K562 (cell line): ENCODE results near the gene ADK. TPM values are rescaled to one million over a fixed set of nuclear protein-coding genes. Genes with fewer than 3 reads are reported as not detected.

ENCODE experiments used
- CBX2 ChIP-seq: fragments of 200-600 bp; sonication (generic); IDR thresholded peaks from one replicate; pipeline ENCODE4 v1.6.1; 2012; ENCODE audit warnings: mild to moderate bottlenecking, low read length, inconsistent platforms; ENCODE audit not compliant: insufficient read depth, poor library complexity, severe bottlenecking
- CBX8 ChIP-seq: fragments of 200-600 bp; sonication (generic); IDR thresholded peaks from 2 replicates; pipeline ENCODE4 v1.6.1; 2012; ENCODE audit warnings: borderline replicate concordance, mixed run types, low read depth, mild to moderate bottlenecking, moderate library complexity, mixed read lengths, low read length, control low read depth, inconsistent platforms; ENCODE audit not compliant: poor library complexity, severe bottlenecking; ENCODE audit errors: extremely low read depth
- FOXK2 ChIP-seq, 2 experiments: fragments of 450-650 bp; IDR thresholded peaks in 1 of 2; conservative IDR thresholded peaks in 1 of 2; 2 replicates each; pipeline ENCODE4 v1.6.1; 2016; ENCODE audit warnings: low read depth in 2 of 2, mild to moderate bottlenecking in 1 of 2
- MYNN ChIP-seq, 2 experiments: sonication (generic); formaldehyde crosslinking in 1 of 2; IDR thresholded peaks; 2 replicates each; pipeline versions ENCODE4 v1.5.0 to v1.6.1; 2016 to 2020; ENCODE audit warnings: antibody characterized with exemption in 1 of 2, missing genetic modification reagents in 1 of 2
- NCOA6 ChIP-seq: fragments of 450-650 bp; IDR thresholded peaks from 2 replicates; pipeline ENCODE4 v1.6.1; 2017; ENCODE audit warnings: mild to moderate bottlenecking
- NFIC ChIP-seq: fragments of 450-650 bp; IDR thresholded peaks from 2 replicates; pipeline ENCODE4 v1.6.1; 2017; ENCODE audit warnings: mild to moderate bottlenecking, inconsistent platforms
- NFXL1 ChIP-seq: fragments of 450-650 bp; formaldehyde crosslinking; IDR thresholded peaks from 2 replicates; pipeline ENCODE4 v1.4.0; 2021; ENCODE audit warnings: mild to moderate bottlenecking
- PTRF ChIP-seq: fragments of 450-650 bp; IDR thresholded peaks from 2 replicates; pipeline ENCODE4 v1.6.1; 2016; ENCODE audit warnings: mild to moderate bottlenecking, missing genetic modification characterization, missing compliant biosample characterization
- PTTG1 ChIP-seq: fragments of 450-650 bp; IDR thresholded peaks from 2 replicates; pipeline ENCODE4 v1.6.1; 2016; ENCODE audit warnings: low read depth, mild to moderate bottlenecking, missing genetic modification characterization, missing compliant biosample characterization
- PYGO2 ChIP-seq: fragments of 450-650 bp; IDR thresholded peaks from 2 replicates; pipeline ENCODE4 v1.6.1; 2016; ENCODE audit warnings: mild to moderate bottlenecking, missing genetic modification characterization, moderate library complexity, missing compliant biosample characterization
- SLC30A9 ChIP-seq: fragments of 250-450 bp; sonication (Bioruptor Pico); IDR thresholded peaks from 2 replicates; pipeline ENCODE4 v1.8.0; 2022; ENCODE audit warnings: mild to moderate bottlenecking, moderate library complexity
- SMAD4 ChIP-seq: fragments of 250-450 bp; sonication (Bioruptor Pico); conservative IDR thresholded peaks from 2 replicates; pipeline ENCODE4 v1.8.0; 2021; ENCODE audit warnings: inconsistent platforms, mild to moderate bottlenecking, moderate library complexity
- SREBF2 ChIP-seq: sonication (generic); formaldehyde crosslinking; IDR thresholded peaks from 2 replicates; pipeline ENCODE4 v1.4.0; 2020; ENCODE audit warnings: mild to moderate bottlenecking, missing genetic modification reagents
- TBP ChIP-seq: optimal IDR thresholded peaks from 2 replicates; pipeline ENCODE3; 2011; ENCODE audit warnings: low read depth, low read length, improper control_type of control experiment
- ZBED1 ChIP-seq: IDR thresholded peaks from 2 replicates; pipeline ENCODE4 v1.6.1; 2014
- ZFP1 ChIP-seq: fragments of 450-650 bp; formaldehyde crosslinking; IDR thresholded peaks from 2 replicates; pipeline ENCODE4 v1.4.0; 2020; ENCODE audit warnings: mild to moderate bottlenecking, mixed read lengths
- ZNF699 ChIP-seq: fragments of 250-450 bp; sonication (Bioruptor Pico); IDR thresholded peaks from 2 replicates; pipeline ENCODE4 v1.8.0; 2021; ENCODE audit warnings: mild to moderate bottlenecking, moderate library complexity; ENCODE audit not compliant: insufficient replicate concordance
- ZNF785 ChIP-seq: fragments of 250-450 bp; sonication (Bioruptor Pico); IDR thresholded peaks from 2 replicates; pipeline ENCODE4 v1.4.0; 2020; ENCODE audit warnings: mild to moderate bottlenecking
- ZNF830 ChIP-seq: fragments of 250-450 bp; sonication (Bioruptor Pico); IDR thresholded peaks from 2 replicates; pipeline ENCODE4 v1.5.0; 2021; ENCODE audit warnings: mild to moderate bottlenecking
- polyA plus RNA-seq, 8 experiments: library from polyadenylated mRNA; depleted of rRNA in 4 of 8; stranded (reverse) in 5 of 8; unstranded in 3 of 8; fragments of >200 nt; fragmentation: Nextera tagmentation in 2 of 8; fragmentation: Illumina TruSeq in 1 of 8; extraction: Ambion mirVana in 2 of 8; extraction: Trizol in 1 of 8; gene quantifications; 2 replicates each; pipeline versions ENCODE4 v1.2.1 to v1.2.3, GENCODE V29; 2011 to 2014; ENCODE audit warnings: inconsistent platforms in 1 of 8, missing spikeins in 1 of 8
- total RNA-seq, 7 experiments: library from RNA; depleted of rRNA in 6 of 7; stranded (reverse); fragments of >200 nt in 6 of 7; fragmentation: Illumina TruSeq in 2 of 7; extraction: Trizol in 2 of 7; gene quantifications; 2 replicates each; pipeline versions ENCODE4 v1.2.1 to v1.2.3, GENCODE V29; 2011 to 2021; ENCODE audit warnings: low replicate concordance in 1 of 7
- TF ChIP-seq, protein P1 (sequence below): fragments of 250-450 bp; sonication (Bioruptor Pico); IDR thresholded peaks from 2 replicates; pipeline ENCODE4 v1.8.0; 2021; ENCODE audit warnings: moderate library complexity, mild to moderate bottlenecking, inconsistent platforms
- TF ChIP-seq, protein P2 (sequence below): fragments of 200-400 bp; formaldehyde crosslinking; IDR thresholded peaks from 2 replicates; pipeline ENCODE4 v1.6.1; 2017; ENCODE audit warnings: mild to moderate bottlenecking, low read depth, low read length, moderate library complexity
- TF ChIP-seq, protein P3 (sequence below): sonication (generic); formaldehyde crosslinking; IDR thresholded peaks from 2 replicates; pipeline ENCODE4 v1.8.1; 2023; ENCODE audit warnings: mild to moderate bottlenecking, missing genetic modification reagents, moderate library complexity
- TF ChIP-seq, protein P4 (sequence below): fragments of 250-450 bp; sonication (Bioruptor Pico); IDR thresholded peaks from 2 replicates; pipeline ENCODE4 v1.5.0; 2021
- TF ChIP-seq, protein P5 (sequence below): fragments of 450-650 bp; formaldehyde crosslinking; IDR thresholded peaks from 2 replicates; pipeline ENCODE4 v1.4.0; 2020; ENCODE audit warnings: mild to moderate bottlenecking, moderate library complexity

ADK gene
- total and polyA plus RNA-seq, 9 of the 15 experiments (the other 6 are each of a cell fraction or from before 2014, with no cell fraction given), result 54.2 to 97.8 (median 73.6) TPM

DNA sequence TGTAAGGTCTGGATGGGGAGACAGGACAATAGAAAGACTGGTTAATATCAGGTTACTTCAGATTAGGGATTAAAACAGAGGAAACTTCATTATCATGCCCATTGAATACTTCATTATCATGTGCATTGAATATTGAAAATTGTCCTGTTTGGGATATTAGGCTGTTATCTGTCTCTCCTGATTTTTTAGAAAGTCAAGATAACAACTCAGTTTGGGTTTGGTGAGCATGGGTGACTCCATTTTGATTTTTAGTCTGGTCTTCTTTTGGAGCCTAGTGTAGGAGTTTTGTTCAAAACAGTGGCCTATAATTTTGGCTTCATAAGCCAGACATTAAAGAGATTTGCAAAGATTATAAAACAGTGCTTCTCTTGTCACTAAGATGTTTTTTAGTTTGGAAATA, 95.5 kb downstream of the ADK start (continued):
- TF ChIP-seq NCOA6 (no peak), PYGO2 (peak; percentile 84), CBX8 (no peak), ZNF699 (CRISPR knock-in tag) (no peak), ZNF830 (CRISPR knock-in tag) (no peak), PTRF (tag) (peak; percentile 84), CBX2 (no peak), ZNF785 (0 out of 2 replicates have a peak, but pooled peaks have one; percentile 22), MYNN (IDR thresholded peaks at IDR 0.05) (no peak), MYNN (CRISPR knock-in tag; IDR thresholded peaks at IDR 0.05) (no peak), FOXK2 (conservative IDR thresholded peaks at IDR 0.05 in 1 of 2, IDR thresholded peaks at IDR 0.05 in 1 of 2; ENCODE audit: low read depth in 2 of 2) (no peak), SMAD4 (CRISPR knock-in tag) (peak; percentile 84), TBP (no peak), ZFP1 (CRISPR knock-in tag) (peak; percentile 50; the same call in 1 of the 2 replicates), SREBF2 (CRISPR knock-in tag) (no peak), ZBED1 (no peak), SLC30A9 (CRISPR knock-in tag) (no peak), PTTG1 (tag) (peak; percentile 92), NFXL1 (peak; percentile 83), NFIC (no peak)
- TF ChIP-seq, protein P1, sequence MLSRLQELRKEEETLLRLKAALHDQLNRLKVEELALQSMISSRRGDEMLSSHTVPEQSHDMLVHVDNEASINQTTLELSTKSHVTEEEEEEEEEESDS (CRISPR knock-in tag), result no peak
- TF ChIP-seq, protein P2, sequence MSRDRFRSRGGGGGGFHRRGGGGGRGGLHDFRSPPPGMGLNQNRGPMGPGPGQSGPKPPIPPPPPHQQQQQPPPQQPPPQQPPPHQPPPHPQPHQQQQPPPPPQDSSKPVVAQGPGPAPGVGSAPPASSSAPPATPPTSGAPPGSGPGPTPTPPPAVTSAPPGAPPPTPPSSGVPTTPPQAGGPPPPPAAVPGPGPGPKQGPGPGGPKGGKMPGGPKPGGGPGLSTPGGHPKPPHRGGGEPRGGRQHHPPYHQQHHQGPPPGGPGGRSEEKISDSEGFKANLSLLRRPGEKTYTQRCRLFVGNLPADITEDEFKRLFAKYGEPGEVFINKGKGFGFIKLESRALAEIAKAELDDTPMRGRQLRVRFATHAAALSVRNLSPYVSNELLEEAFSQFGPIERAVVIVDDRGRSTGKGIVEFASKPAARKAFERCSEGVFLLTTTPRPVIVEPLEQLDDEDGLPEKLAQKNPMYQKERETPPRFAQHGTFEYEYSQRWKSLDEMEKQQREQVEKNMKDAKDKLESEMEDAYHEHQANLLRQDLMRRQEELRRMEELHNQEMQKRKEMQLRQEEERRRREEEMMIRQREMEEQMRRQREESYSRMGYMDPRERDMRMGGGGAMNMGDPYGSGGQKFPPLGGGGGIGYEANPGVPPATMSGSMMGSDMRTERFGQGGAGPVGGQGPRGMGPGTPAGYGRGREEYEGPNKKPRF, result no peak
- TF ChIP-seq, protein P3, sequence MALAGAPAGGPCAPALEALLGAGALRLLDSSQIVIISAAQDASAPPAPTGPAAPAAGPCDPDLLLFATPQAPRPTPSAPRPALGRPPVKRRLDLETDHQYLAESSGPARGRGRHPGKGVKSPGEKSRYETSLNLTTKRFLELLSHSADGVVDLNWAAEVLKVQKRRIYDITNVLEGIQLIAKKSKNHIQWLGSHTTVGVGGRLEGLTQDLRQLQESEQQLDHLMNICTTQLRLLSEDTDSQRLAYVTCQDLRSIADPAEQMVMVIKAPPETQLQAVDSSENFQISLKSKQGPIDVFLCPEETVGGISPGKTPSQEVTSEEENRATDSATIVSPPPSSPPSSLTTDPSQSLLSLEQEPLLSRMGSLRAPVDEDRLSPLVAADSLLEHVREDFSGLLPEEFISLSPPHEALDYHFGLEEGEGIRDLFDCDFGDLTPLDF (CRISPR knock-in tag), result no peak
- TF ChIP-seq, protein P4, sequence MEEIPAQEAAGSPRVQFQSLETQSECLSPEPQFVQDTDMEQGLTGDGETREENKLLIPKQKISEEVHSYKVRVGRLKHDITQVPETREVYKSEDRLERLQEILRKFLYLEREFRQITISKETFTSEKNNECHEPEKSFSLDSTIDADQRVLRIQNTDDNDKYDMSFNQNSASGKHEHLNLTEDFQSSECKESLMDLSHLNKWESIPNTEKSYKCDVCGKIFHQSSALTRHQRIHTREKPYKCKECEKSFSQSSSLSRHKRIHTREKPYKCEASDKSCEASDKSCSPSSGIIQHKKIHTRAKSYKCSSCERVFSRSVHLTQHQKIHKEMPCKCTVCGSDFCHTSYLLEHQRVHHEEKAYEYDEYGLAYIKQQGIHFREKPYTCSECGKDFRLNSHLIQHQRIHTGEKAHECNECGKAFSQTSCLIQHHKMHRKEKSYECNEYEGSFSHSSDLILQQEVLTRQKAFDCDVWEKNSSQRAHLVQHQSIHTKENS (CRISPR knock-in tag), result no peak
- TF ChIP-seq, protein P5, sequence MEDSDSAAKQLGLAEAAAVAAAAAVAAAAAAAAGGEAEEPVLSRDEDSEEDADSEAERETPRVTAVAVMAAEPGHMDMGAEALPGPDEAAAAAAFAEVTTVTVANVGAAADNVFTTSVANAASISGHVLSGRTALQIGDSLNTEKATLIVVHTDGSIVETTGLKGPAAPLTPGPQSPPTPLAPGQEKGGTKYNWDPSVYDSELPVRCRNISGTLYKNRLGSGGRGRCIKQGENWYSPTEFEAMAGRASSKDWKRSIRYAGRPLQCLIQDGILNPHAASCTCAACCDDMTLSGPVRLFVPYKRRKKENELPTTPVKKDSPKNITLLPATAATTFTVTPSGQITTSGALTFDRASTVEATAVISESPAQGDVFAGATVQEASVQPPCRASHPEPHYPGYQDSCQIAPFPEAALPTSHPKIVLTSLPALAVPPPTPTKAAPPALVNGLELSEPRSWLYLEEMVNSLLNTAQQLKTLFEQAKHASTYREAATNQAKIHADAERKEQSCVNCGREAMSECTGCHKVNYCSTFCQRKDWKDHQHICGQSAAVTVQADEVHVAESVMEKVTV (CRISPR knock-in tag), result 0 out of 2 replicates have a peak, but pooled peaks have one; percentile 14
